ENCODE measurements around the gene DAAM1. TPM values are rescaled to one million over a fixed set of nuclear protein-coding genes. Genes with fewer than 3 reads are reported as not detected.

DAAM1 gene
- polyA plus RNA-seq, 1 of the 3 experiments (the other 2 are of a cell fraction), result 5.1 TPM

DNA sequence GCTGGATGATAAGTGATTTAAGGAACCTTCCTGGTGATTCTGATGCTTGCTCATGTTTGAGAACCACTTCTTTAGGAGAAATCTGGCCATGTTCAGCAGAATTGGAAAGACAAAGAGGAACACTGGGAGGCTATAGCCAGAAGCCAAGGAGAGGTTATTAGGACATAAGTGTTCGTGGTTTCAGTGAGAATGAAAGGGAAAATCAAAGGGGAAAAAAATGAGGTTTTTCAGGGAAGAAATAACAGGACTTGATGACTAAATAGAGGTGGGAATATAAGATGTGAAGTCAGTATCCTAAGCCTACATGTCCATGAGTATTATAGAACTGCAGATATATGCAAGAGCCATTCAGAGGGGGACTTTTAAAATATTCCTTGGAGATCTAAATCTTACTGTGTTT lies 95.6 kb downstream of the DAAM1 start:
- Histone ChIP-seq H2AFZ (ENCODE audit: low read depth) (no peak overlapping the region), H3K79me2 (ENCODE audit: insufficient read depth) (no peaks in the 10 kb centered on the region; the same call in 1 of the 2 replicates), H3K27me3 (ENCODE audit: insufficient read depth) (no peaks in the 10 kb centered on the region), H3K4me2 (no peak overlapping the region), H3K27ac (ENCODE audit: low read depth in 2 of 2, low read length in 1 of 2) (no peak overlapping the region), H3K9me2 (no peaks in the 10 kb centered on the region), H4K20me1 (ENCODE audit: insufficient read depth) (no peaks in the 10 kb centered on the region), H3K9ac (no peak overlapping the region), H3F3A (replicated peaks; ENCODE audit: insufficient read depth) (peaks cover 8% of the 10 kb centered on the region), H3K4me3 (ENCODE audit: low read depth in 2 of 2, low read length in 1 of 2) (no peak overlapping the region), H3K36me3 (replicated peaks in 1 of 2; ENCODE audit: control insufficient read depth in 1 of 2, insufficient read depth in 2 of 2, low read length in 1 of 2) (peaks cover 0 to 14% of the 10 kb centered on the region in 2 experiments), H3K9me3 (no peaks in the 10 kb centered on the region), H3K4me1 (ENCODE audit: control insufficient read depth in 1 of 2, insufficient read depth in 2 of 2, low read depth in 1 of 2, low read length in 1 of 2) (peaks cover 0 to 3% of the 10 kb centered on the region in 2 experiments; a peak in 1 of 4 replicates)
- ChIA-PET POLR2A (no interaction called here), CTCF (no interaction called here)
- TF ChIP-seq, protein P1, sequence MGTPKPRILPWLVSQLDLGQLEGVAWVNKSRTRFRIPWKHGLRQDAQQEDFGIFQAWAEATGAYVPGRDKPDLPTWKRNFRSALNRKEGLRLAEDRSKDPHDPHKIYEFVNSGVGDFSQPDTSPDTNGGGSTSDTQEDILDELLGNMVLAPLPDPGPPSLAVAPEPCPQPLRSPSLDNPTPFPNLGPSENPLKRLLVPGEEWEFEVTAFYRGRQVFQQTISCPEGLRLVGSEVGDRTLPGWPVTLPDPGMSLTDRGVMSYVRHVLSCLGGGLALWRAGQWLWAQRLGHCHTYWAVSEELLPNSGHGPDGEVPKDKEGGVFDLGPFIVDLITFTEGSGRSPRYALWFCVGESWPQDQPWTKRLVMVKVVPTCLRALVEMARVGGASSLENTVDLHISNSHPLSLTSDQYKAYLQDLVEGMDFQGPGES (IDR thresholded peaks at IDR 0.05; ENCODE audit: low read depth, low read length), result no peak
- 81% methylated on average over 1 of the region's 1 CpG for WGBS (ENCODE audit: low lambda C conversion rate)
- DNase-seq, result no peak

DNA sequence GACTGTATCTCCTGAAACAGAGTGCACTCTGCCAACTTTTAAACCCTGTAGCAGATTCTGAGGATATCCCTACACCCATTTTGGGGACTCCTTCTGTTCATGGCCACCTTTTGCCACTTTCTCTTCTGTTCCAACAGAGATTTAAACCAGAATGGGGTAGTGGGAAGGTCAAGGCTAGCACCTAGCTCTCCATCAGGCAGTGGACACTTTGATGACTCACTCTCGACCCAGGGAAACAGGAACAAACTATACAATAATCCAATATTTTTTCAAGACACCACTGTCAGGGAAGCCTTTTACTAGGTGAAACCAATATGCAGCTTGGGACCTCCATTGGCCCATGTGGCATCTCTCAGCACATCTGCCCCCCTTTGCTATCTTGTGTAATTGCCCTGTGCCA lies 103.6 kb downstream of the DAAM1 start:
- H4K20me1 ChIP-seq (ENCODE audit: insufficient read depth), result no peaks in the 10 kb centered on the region
- TF ChIP-seq TAF1 (IDR thresholded peaks at IDR 0.05; ENCODE audit: borderline replicate concordance, low read depth, low read length) (no peak), FOSL2 (IDR thresholded peaks at IDR 0.05; ENCODE audit: borderline replicate concordance, low read depth) (no peak), RCOR1 (IDR thresholded peaks at IDR 0.05; ENCODE audit: low read length) (no peak), EP300 (IDR thresholded peaks at IDR 0.05; ENCODE audit: borderline replicate concordance in 1 of 2, low read depth in 1 of 2, low read length in 1 of 2) (no peak), RFX5 (IDR thresholded peaks at IDR 0.05; ENCODE audit: low read length) (no peak), GABPA (IDR thresholded peaks at IDR 0.05; ENCODE audit: low read depth) (no peak), NRF1 (IDR thresholded peaks at IDR 0.05; ENCODE audit: low read depth, low read length) (no peak), POLR2AphosphoS5 (IDR thresholded peaks at IDR 0.05; ENCODE audit: low read depth, low read length) (no peak), TEAD4 (IDR thresholded peaks at IDR 0.05; ENCODE audit: borderline replicate concordance, insufficient read depth) (no peak), CHD2 (IDR thresholded peaks at IDR 0.05; ENCODE audit: low read length, partially characterized antibody) (no peak), GATA2 (CRISPR knock-in tag; IDR thresholded peaks at IDR 0.05) (no peak), YY1 (IDR thresholded peaks at IDR 0.05; ENCODE audit: low read depth) (no peak), JUND (IDR thresholded peaks at IDR 0.05) (no peak), SMC3 (IDR thresholded peaks at IDR 0.05; ENCODE audit: low read depth, low read length) (no peak), EZH2phosphoT487 (IDR thresholded peaks at IDR 0.05; ENCODE audit: borderline replicate concordance, low read depth) (no peak), USF1 (IDR thresholded peaks at IDR 0.05; ENCODE audit: borderline replicate concordance, low read depth) (no peak), FOXJ3 (CRISPR knock-in tag; IDR thresholded peaks at IDR 0.05) (no peak)
- TF ChIP-seq, protein P2, sequence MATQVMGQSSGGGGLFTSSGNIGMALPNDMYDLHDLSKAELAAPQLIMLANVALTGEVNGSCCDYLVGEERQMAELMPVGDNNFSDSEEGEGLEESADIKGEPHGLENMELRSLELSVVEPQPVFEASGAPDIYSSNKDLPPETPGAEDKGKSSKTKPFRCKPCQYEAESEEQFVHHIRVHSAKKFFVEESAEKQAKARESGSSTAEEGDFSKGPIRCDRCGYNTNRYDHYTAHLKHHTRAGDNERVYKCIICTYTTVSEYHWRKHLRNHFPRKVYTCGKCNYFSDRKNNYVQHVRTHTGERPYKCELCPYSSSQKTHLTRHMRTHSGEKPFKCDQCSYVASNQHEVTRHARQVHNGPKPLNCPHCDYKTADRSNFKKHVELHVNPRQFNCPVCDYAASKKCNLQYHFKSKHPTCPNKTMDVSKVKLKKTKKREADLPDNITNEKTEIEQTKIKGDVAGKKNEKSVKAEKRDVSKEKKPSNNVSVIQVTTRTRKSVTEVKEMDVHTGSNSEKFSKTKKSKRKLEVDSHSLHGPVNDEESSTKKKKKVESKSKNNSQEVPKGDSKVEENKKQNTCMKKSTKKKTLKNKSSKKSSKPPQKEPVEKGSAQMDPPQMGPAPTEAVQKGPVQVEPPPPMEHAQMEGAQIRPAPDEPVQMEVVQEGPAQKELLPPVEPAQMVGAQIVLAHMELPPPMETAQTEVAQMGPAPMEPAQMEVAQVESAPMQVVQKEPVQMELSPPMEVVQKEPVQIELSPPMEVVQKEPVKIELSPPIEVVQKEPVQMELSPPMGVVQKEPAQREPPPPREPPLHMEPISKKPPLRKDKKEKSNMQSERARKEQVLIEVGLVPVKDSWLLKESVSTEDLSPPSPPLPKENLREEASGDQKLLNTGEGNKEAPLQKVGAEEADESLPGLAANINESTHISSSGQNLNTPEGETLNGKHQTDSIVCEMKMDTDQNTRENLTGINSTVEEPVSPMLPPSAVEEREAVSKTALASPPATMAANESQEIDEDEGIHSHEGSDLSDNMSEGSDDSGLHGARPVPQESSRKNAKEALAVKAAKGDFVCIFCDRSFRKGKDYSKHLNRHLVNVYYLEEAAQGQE (IDR thresholded peaks at IDR 0.05; ENCODE audit: low read depth, low read length), result no peak
- TF ChIP-seq, protein P1 (IDR thresholded peaks at IDR 0.05; ENCODE audit: low read depth, low read length), result no peak
- TF ChIP-seq, protein P3, sequence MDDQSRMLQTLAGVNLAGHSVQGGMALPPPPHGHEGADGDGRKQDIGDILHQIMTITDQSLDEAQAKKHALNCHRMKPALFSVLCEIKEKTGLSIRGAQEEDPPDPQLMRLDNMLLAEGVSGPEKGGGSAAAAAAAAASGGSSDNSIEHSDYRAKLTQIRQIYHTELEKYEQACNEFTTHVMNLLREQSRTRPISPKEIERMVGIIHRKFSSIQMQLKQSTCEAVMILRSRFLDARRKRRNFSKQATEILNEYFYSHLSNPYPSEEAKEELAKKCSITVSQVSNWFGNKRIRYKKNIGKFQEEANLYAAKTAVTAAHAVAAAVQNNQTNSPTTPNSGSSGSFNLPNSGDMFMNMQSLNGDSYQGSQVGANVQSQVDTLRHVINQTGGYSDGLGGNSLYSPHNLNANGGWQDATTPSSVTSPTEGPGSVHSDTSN (IDR thresholded peaks at IDR 0.05), result no peak
- H3K27me3 ChIP-seq (ENCODE audit: insufficient read depth), result no peaks in the 10 kb centered on the region
- H3K79me2 ChIP-seq (ENCODE audit: insufficient read depth), result no peaks in the 10 kb centered on the region
- peaks cover 16 to 21% of the 10 kb centered on the region in 2 experiments for H3K4me1 ChIP-seq (ENCODE audit: control insufficient read depth in 1 of 2, insufficient read depth in 2 of 2, low read depth in 1 of 2, low read length in 1 of 2)
- 100% methylated on average over 1 of the region's 1 CpG for WGBS (ENCODE audit: low lambda C conversion rate)
- no peaks in the 10 kb centered on the region for H3K9me2 ChIP-seq
- no peak overlapping the region for H3K4me3 ChIP-seq (ENCODE audit: low read depth in 2 of 2, low read length in 1 of 2)
- DNase-seq, result no peak
- no peak overlapping the region for H3K9ac ChIP-seq
- H3F3A ChIP-seq (replicated peaks; ENCODE audit: insufficient read depth), result peaks cover 7% of the 10 kb centered on the region
- POLR2A ChIA-PET, result no interaction called here
- peaks cover 8 to 18% of the 10 kb centered on the region in 2 experiments for H3K36me3 ChIP-seq (replicated peaks in 1 of 2; ENCODE audit: control insufficient read depth in 1 of 2, insufficient read depth in 2 of 2, low read length in 1 of 2)
- CTCF ChIA-PET, result no interaction called here
- no peak overlapping the region for H3K4me2 ChIP-seq
- no peak overlapping the region for H2AFZ ChIP-seq (ENCODE audit: low read depth)
- H3K9me3 ChIP-seq, result no peaks in the 10 kb centered on the region
- H3K27ac ChIP-seq (ENCODE audit: low read depth in 2 of 2, low read length in 1 of 2), result no peak overlapping the region
